Common myeloid progenitor, CD34-positive (primary cell): Measurements from ENCODE around the gene UQCR10.
A peak's percentile ranks its signal among the peaks of the same experiment; 100 is the strongest.

Experiments
- CTCF ChIA-PET: fragments of 350-600 bp; sonication (Branson Sonifier 250); formaldehyde crosslinking; loops from one replicate; lab custom pipeline; 2021; ENCODE audit warnings: antibody characterized with exemption; lab: Charles Lee
- POLR2A ChIA-PET: fragments of 350-600 bp; sonication (Branson Sonifier 250); formaldehyde crosslinking; loops from one replicate; lab custom pipeline; 2021; ENCODE audit warnings: antibody characterized with exemption; lab: Charles Lee
- DNase-seq, 3 donors: peaks; one replicate each; pipeline versions ENCODE4 v3.0.0 to v3.0.0-alpha.2; 2013
- H3K27ac ChIP-seq, 2 experiments: 1 replicate in 1 of 2; 2 replicates in 1 of 2; pipeline ENCODE4 v1.7.0; 2013; ENCODE audit warnings: inconsistent platforms in 2 of 2, low read length in 2 of 2, mild to moderate bottlenecking in 2 of 2, low read depth in 1 of 2, moderate library complexity in 1 of 2; ENCODE audit not compliant: severe bottlenecking in 2 of 2, insufficient read depth in 1 of 2, poor library complexity in 1 of 2
- H3K27me3 ChIP-seq, 5 experiments: replicated peaks in 2 of 5; 1 replicate in 3 of 5; 2 replicates in 2 of 5; pipeline versions ENCODE4 v1.6.1 to v1.7.0; 2013; ENCODE audit warnings: low read length in 4 of 5, mild to moderate bottlenecking in 2 of 5, moderate library complexity in 2 of 5, inconsistent platforms in 1 of 5; ENCODE audit not compliant: insufficient read depth in 5 of 5, control insufficient read depth in 4 of 5
- H3K36me3 ChIP-seq, 4 experiments: 1 replicate in 2 of 4; 2 replicates in 2 of 4; pipeline versions ENCODE4 v1.6.1 to v1.7.0; 2013; ENCODE audit warnings: low read length in 3 of 4, control low read depth in 1 of 4, mild to moderate bottlenecking in 1 of 4; ENCODE audit not compliant: control insufficient read depth in 4 of 4, insufficient read depth in 4 of 4
- H3K4me1 ChIP-seq, 4 experiments: 1 replicate in 3 of 4; 2 replicates in 1 of 4; pipeline versions ENCODE4 v1.6.1 to v1.7.1; 2013; ENCODE audit warnings: low read length in 3 of 4, mild to moderate bottlenecking in 3 of 4, control low read depth in 1 of 4, inconsistent platforms in 1 of 4, moderate library complexity in 1 of 4; ENCODE audit not compliant: control insufficient read depth in 4 of 4, insufficient read depth in 4 of 4; ENCODE audit errors: control extremely low read depth in 1 of 4
- H3K4me3 ChIP-seq, 7 experiments: 1 replicate in 4 of 7; 2 replicates in 3 of 7; pipeline versions ENCODE4 v1.5.1 to v1.7.0; 2013; ENCODE audit warnings: mild to moderate bottlenecking in 7 of 7, low read length in 6 of 7, moderate library complexity in 6 of 7, inconsistent platforms in 2 of 7, low read depth in 2 of 7, control low read depth in 1 of 7; ENCODE audit not compliant: insufficient read depth in 4 of 7, control insufficient read depth in 1 of 7; ENCODE audit errors: extremely low read depth in 1 of 7
- H3K9me3 ChIP-seq, 5 experiments: 1 replicate in 4 of 5; 2 replicates in 1 of 5; pipeline versions ENCODE4 v1.6.1 to v1.7.1; 2013; ENCODE audit warnings: low read length in 4 of 5, mild to moderate bottlenecking in 2 of 5, inconsistent platforms in 1 of 5, low read depth in 1 of 5, moderate library complexity in 1 of 5; ENCODE audit not compliant: control insufficient read depth in 4 of 5, insufficient read depth in 2 of 5; ENCODE audit errors: control extremely low read depth in 1 of 5
- whole genome bisulfite sequencing: methylation state at CpG from one replicate; pipeline ENCODE4 v1.1.5; 2013; ENCODE audit not compliant: insufficient coverage; 5-methylcytosine and 5-hydroxymethylcytosine counted together

Gene UQCR10

GRCh38 chr22:29744902-29745301, 22.3 kb upstream of the UQCR10 start:
- Histone ChIP-seq H3K27me3 (no peaks in the 10 kb centered on the region), H3K4me1 (peaks cover 0 to 6% (median 1%) of the 10 kb centered on the region in 4 experiments), H3K4me3 (no peak overlapping the region), H3K36me3 (peaks cover 0 to 43% (median 11%) of the 10 kb centered on the region in 4 experiments), H3K9me3 (no peaks in the 10 kb centered on the region), H3K27ac (no peak overlapping the region)
- POLR2A ChIA-PET: no interaction called here
- WGBS: 95% methylated on average over 2 of the region's 8 CpGs
- CTCF ChIA-PET: interaction anchor here (1.1 kb wide), 1 partner anchor 11 kb away, joined by 3 read pairs; no protein-coding TSS in a partner anchor
- no peak for DNase-seq

- Histone ChIP-seq H3K4me3 (no peak overlapping the region), H3K4me1 (peaks cover 0 to 14% (median 0%) of the 10 kb centered on the region in 4 experiments), H3K27me3 (no peaks in the 10 kb centered on the region), H3K9me3 (no peaks in the 10 kb centered on the region), H3K36me3 (peaks cover 0 to 29% (median 11%) of the 10 kb centered on the region in 4 experiments), H3K27ac (no peak overlapping the region)
- no peak for DNase-seq
- 95% methylated on average over 7 of the region's 7 CpGs for WGBS
- CTCF ChIA-PET: no interaction called here
- POLR2A ChIA-PET: no interaction called here
These were observed 19.3 kb upstream of the UQCR10 start for GRCh38 chr22:29747832-29748231.

GRCh38 chr22:29748248-29748893, 18.8 kb upstream of the UQCR10 start:
- 99% methylated on average over 9 of the region's 9 CpGs for WGBS
- Histone ChIP-seq H3K4me1 (peaks cover 0 to 14% (median 0%) of the 10 kb centered on the region in 4 experiments), H3K4me3 (no peak overlapping the region), H3K9me3 (no peaks in the 10 kb centered on the region), H3K36me3 (peaks cover 0 to 31% (median 11%) of the 10 kb centered on the region in 4 experiments), H3K27ac (no peak overlapping the region), H3K27me3 (no peaks in the 10 kb centered on the region)
- ChIA-PET POLR2A (no interaction called here), CTCF (no interaction called here)
- no peak for DNase-seq

GRCh38 chr22:29750029-29750428, 17.1 kb upstream of the UQCR10 start:
- POLR2A ChIA-PET: no interaction called here
- CTCF ChIA-PET: interaction anchor here (1.9 kb wide), 1 partner anchor 10 kb away, joined by 5 read pairs; no protein-coding TSS in a partner anchor
- no peaks in the 10 kb centered on the region for H3K27me3 ChIP-seq
- WGBS: 100% methylated on average over 3 of the region's 3 CpGs
- H3K4me3 ChIP-seq: no peak overlapping the region
- peaks cover 0 to 29% (median 13%) of the 10 kb centered on the region in 4 experiments for H3K36me3 ChIP-seq
- peaks cover 0 to 14% (median 0%) of the 10 kb centered on the region in 4 experiments for H3K4me1 ChIP-seq
- no peak overlapping the region for H3K27ac ChIP-seq
- H3K9me3 ChIP-seq: no peaks in the 10 kb centered on the region
- DNase-seq: no peak

- CTCF ChIA-PET: interaction anchor here (1.9 kb wide), 1 partner anchor 11 kb away, joined by 5 read pairs; no protein-coding TSS in a partner anchor
- peaks cover 0 to 23% (median 13%) of the 10 kb centered on the region in 4 experiments for H3K36me3 ChIP-seq
- H3K27me3 ChIP-seq: no peaks in the 10 kb centered on the region
- WGBS: 96% methylated on average over 3 of the region's 11 CpGs
- H3K9me3 ChIP-seq: no peaks in the 10 kb centered on the region
- no peak overlapping the region for H3K27ac ChIP-seq
- no peak overlapping the region for H3K4me3 ChIP-seq
- peak in 2 of 3 donors; percentile 21 to 37 for DNase-seq
- peaks cover 0 to 14% (median 0%) of the 10 kb centered on the region in 4 experiments for H3K4me1 ChIP-seq
- POLR2A ChIA-PET: interaction anchor here (0.7 kb wide), 1 partner anchor 88 kb away, joined by 3 read pairs; no protein-coding TSS in a partner anchor
These were observed 16.3 kb upstream of the UQCR10 start for GRCh38 chr22:29750559-29751538.

GRCh38 chr22:29751669-29752068, 15.5 kb upstream of the UQCR10 start:
- H3K27ac ChIP-seq: no peak overlapping the region
- peaks cover 0 to 20% (median 13%) of the 10 kb centered on the region in 4 experiments for H3K36me3 ChIP-seq
- ChIA-PET CTCF (interaction anchor here (1.9 kb wide), 1 partner anchor 12 kb away, joined by 5 read pairs; no protein-coding TSS in a partner anchor), POLR2A (no interaction called here)
- H3K9me3 ChIP-seq: no peaks in the 10 kb centered on the region
- WGBS: 94% methylated on average over 2 of the region's 2 CpGs
- H3K4me3 ChIP-seq: no peak overlapping the region
- H3K27me3 ChIP-seq: no peaks in the 10 kb centered on the region
- no peak for DNase-seq
- peaks cover 0 to 14% (median 0%) of the 10 kb centered on the region in 4 experiments for H3K4me1 ChIP-seq
